K562 (cell line): Measurements from ENCODE around the gene F12. TPM values are rescaled to one million over a fixed set of nuclear protein-coding genes. Genes with fewer than 3 reads are reported as not detected.

ENCODE experiments used
- JUND ChIP-seq, 2 experiments: IDR thresholded peaks; 2 replicates in 1 of 2; 3 replicates in 1 of 2; pipeline ENCODE4 v1.6.1; 2011; ENCODE audit warnings: borderline replicate concordance in 2 of 2, low read depth in 2 of 2, low read length in 2 of 2, improper control_type of control experiment in 1 of 2, missing biosample characterization in 1 of 2, missing genetic modification characterization in 1 of 2, missing genetic modification reagents in 1 of 2
- KDM5B ChIP-seq: fragments of 200-600 bp; sonication (generic); IDR thresholded peaks from 2 replicates; pipeline ENCODE4 v1.6.1; 2012; ENCODE audit warnings: low read depth, mild to moderate bottlenecking, moderate library complexity, low read length, control low read depth, inconsistent platforms; ENCODE audit not compliant: insufficient replicate concordance
- TGIF2 ChIP-seq: sonication (generic); formaldehyde crosslinking; IDR thresholded peaks from 2 replicates; pipeline ENCODE4 v1.8.1; 2022; ENCODE audit warnings: mild to moderate bottlenecking, missing genetic modification reagents, moderate library complexity
- ZNF224 ChIP-seq: sonication (generic); formaldehyde crosslinking; IDR thresholded peaks from 2 replicates; pipeline ENCODE4 v1.8.0; 2022; ENCODE audit warnings: mild to moderate bottlenecking, missing genetic modification reagents
- ZNF436 ChIP-seq: fragments of 250-450, 450-650 bp; sonication (Bioruptor Pico); formaldehyde crosslinking; IDR thresholded peaks from 2 replicates; pipeline ENCODE4 v1.7.0; 2020; ENCODE audit warnings: mild to moderate bottlenecking
- polyA plus RNA-seq, 8 experiments: library from polyadenylated mRNA; depleted of rRNA in 4 of 8; stranded (reverse) in 5 of 8; unstranded in 3 of 8; fragments of >200 nt; fragmentation: Nextera tagmentation in 2 of 8; fragmentation: Illumina TruSeq in 1 of 8; extraction: Ambion mirVana in 2 of 8; extraction: Trizol in 1 of 8; gene quantifications; 2 replicates each; pipeline versions ENCODE4 v1.2.1 to v1.2.3, GENCODE V29; 2011 to 2014; ENCODE audit warnings: inconsistent platforms in 1 of 8, missing spikeins in 1 of 8
- total RNA-seq, 7 experiments: library from RNA; depleted of rRNA in 6 of 7; stranded (reverse); fragments of >200 nt in 6 of 7; fragmentation: Illumina TruSeq in 2 of 7; extraction: Trizol in 2 of 7; gene quantifications; 2 replicates each; pipeline versions ENCODE4 v1.2.1 to v1.2.3, GENCODE V29; 2011 to 2021; ENCODE audit warnings: low replicate concordance in 1 of 7
- TF ChIP-seq, protein P1 (sequence below): sonication (generic); formaldehyde crosslinking; IDR thresholded peaks from 2 replicates; pipeline ENCODE4 v1.8.0; 2022; ENCODE audit warnings: mild to moderate bottlenecking, missing genetic modification reagents
- TF ChIP-seq, protein P2 (sequence below): sonication (generic); formaldehyde crosslinking; IDR thresholded peaks from 2 replicates; pipeline ENCODE4 v1.8.0; 2022; ENCODE audit warnings: missing genetic modification reagents, mild to moderate bottlenecking, moderate library complexity, borderline replicate concordance
- TF ChIP-seq, protein P3 (sequence below), 2 experiments: fragments of 450-650 bp; conservative IDR thresholded peaks; 2 replicates each; pipeline ENCODE4 v1.6.1; 2017; ENCODE audit warnings: mild to moderate bottlenecking in 2 of 2, moderate library complexity in 2 of 2
- TF ChIP-seq, protein P4 (sequence below): fragments of 250-450 bp; sonication (Bioruptor Pico); IDR thresholded peaks from 2 replicates; pipeline ENCODE4 v1.5.0; 2020; ENCODE audit warnings: mild to moderate bottlenecking
- TF ChIP-seq, protein P5 (sequence below): fragments of 450-650 bp; IDR thresholded peaks from 2 replicates; pipeline ENCODE4 v1.6.1; 2016; ENCODE audit warnings: missing biosample characterization, missing genetic modification characterization
- TF ChIP-seq, protein P6 (sequence below): sonication (generic); formaldehyde crosslinking; IDR thresholded peaks from 2 replicates; pipeline ENCODE4 v1.8.0; 2022; ENCODE audit warnings: missing genetic modification reagents, mild to moderate bottlenecking, borderline replicate concordance

The F12 gene
- total and polyA plus RNA-seq, 9 of the 15 experiments (the other 6 are each of a cell fraction or from before 2014, with no cell fraction given) = 0.59 to 18.3 (median 3.6) TPM

DNA sequence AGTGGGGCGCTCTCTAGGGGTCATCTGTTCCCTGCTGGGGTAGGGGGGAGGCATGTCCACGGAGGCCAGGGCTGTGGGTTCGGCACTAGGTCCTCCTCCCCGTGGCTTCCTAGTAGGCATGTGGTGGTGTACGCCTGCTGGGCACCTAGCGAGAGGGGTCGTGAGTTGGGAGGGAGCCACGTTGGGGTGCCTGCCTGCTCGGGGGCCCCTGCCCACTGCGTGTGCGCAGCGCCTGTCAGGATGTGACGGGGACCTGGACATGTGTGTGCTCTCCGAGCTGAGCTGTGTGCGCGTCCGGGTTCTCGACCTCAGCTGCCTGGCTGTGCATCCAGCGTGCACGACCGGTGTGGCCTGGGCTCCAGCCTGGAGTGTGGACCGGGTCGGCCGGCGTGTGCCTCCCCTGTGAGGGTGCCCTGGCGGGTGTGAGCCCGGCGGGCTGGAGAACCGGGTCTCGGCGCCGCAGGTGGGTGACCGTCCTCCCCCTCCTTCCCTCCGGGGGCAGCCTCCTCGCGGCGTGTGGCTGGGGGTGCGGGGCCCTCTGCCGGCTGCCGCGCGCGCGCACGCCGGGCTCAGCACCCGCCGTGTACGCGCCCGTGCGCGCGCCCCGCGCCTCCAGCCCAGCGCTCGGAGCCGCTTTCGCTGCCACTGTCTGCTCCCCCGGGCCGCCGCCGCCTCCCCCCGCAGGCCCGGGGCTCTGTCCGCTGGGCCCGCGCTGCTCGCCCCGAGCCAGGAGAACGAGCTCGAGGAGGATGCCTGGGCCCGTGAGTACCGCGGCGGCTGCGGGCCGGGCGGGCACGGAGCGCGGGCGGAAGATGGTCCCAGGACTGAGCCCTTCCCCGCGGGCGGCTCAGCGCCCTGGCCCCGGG lies 37.1 kb upstream of the F12 start, which contains the start of gene PRR7 (continued):
- TF ChIP-seq, protein P1, sequence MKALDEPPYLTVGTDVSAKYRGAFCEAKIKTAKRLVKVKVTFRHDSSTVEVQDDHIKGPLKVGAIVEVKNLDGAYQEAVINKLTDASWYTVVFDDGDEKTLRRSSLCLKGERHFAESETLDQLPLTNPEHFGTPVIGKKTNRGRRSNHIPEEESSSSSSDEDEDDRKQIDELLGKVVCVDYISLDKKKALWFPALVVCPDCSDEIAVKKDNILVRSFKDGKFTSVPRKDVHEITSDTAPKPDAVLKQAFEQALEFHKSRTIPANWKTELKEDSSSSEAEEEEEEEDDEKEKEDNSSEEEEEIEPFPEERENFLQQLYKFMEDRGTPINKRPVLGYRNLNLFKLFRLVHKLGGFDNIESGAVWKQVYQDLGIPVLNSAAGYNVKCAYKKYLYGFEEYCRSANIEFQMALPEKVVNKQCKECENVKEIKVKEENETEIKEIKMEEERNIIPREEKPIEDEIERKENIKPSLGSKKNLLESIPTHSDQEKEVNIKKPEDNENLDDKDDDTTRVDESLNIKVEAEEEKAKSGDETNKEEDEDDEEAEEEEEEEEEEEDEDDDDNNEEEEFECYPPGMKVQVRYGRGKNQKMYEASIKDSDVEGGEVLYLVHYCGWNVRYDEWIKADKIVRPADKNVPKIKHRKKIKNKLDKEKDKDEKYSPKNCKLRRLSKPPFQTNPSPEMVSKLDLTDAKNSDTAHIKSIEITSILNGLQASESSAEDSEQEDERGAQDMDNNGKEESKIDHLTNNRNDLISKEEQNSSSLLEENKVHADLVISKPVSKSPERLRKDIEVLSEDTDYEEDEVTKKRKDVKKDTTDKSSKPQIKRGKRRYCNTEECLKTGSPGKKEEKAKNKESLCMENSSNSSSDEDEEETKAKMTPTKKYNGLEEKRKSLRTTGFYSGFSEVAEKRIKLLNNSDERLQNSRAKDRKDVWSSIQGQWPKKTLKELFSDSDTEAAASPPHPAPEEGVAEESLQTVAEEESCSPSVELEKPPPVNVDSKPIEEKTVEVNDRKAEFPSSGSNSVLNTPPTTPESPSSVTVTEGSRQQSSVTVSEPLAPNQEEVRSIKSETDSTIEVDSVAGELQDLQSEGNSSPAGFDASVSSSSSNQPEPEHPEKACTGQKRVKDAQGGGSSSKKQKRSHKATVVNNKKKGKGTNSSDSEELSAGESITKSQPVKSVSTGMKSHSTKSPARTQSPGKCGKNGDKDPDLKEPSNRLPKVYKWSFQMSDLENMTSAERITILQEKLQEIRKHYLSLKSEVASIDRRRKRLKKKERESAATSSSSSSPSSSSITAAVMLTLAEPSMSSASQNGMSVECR (CRISPR knock-in tag) = 0 out of 2 replicates have a peak, but pooled peaks have one; percentile 11
- TF ChIP-seq, protein P2, sequence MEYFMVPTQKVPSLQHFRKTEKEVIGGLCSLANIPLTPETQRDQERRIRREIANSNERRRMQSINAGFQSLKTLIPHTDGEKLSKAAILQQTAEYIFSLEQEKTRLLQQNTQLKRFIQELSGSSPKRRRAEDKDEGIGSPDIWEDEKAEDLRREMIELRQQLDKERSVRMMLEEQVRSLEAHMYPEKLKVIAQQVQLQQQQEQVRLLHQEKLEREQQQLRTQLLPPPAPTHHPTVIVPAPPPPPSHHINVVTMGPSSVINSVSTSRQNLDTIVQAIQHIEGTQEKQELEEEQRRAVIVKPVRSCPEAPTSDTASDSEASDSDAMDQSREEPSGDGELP = peak; percentile 68
- TF ChIP-seq KDM5B (peak; percentile 30), ZNF436 (CRISPR knock-in tag) (no peak; the same call in 1 of the 2 replicates), TGIF2 (CRISPR knock-in tag) (no peak), JUND (IDR thresholded peaks at IDR 0.05; ENCODE audit: borderline replicate concordance, low read depth, low read length) (no peak), JUND (tag; IDR thresholded peaks at IDR 0.05; ENCODE audit: borderline replicate concordance, low read depth, low read length) (no peak), ZNF224 (CRISPR knock-in tag) (no peak)
- TF ChIP-seq, protein P3, sequence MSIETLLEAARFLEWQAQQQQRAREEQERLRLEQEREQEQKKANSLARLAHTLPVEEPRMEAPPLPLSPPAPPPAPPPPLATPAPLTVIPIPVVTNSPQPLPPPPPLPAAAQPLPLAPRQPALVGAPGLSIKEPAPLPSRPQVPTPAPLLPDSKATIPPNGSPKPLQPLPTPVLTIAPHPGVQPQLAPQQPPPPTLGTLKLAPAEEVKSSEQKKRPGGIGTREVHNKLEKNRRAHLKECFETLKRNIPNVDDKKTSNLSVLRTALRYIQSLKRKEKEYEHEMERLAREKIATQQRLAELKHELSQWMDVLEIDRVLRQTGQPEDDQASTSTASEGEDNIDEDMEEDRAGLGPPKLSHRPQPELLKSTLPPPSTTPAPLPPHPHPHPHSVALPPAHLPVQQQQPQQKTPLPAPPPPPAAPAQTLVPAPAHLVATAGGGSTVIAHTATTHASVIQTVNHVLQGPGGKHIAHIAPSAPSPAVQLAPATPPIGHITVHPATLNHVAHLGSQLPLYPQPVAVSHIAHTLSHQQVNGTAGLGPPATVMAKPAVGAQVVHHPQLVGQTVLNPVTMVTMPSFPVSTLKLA (conservative IDR thresholded peaks at IDR 0.05) = no peak
- TF ChIP-seq, protein P4, sequence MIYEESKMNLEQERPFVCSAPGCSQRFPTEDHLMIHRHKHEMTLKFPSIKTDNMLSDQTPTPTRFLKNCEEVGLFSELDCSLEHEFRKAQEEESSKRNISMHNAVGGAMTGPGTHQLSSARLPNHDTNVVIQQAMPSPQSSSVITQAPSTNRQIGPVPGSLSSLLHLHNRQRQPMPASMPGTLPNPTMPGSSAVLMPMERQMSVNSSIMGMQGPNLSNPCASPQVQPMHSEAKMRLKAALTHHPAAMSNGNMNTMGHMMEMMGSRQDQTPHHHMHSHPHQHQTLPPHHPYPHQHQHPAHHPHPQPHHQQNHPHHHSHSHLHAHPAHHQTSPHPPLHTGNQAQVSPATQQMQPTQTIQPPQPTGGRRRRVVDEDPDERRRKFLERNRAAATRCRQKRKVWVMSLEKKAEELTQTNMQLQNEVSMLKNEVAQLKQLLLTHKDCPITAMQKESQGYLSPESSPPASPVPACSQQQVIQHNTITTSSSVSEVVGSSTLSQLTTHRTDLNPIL (CRISPR knock-in tag) = peak; percentile 83; the same call in 1 of the 2 replicates
- TF ChIP-seq, protein P5, sequence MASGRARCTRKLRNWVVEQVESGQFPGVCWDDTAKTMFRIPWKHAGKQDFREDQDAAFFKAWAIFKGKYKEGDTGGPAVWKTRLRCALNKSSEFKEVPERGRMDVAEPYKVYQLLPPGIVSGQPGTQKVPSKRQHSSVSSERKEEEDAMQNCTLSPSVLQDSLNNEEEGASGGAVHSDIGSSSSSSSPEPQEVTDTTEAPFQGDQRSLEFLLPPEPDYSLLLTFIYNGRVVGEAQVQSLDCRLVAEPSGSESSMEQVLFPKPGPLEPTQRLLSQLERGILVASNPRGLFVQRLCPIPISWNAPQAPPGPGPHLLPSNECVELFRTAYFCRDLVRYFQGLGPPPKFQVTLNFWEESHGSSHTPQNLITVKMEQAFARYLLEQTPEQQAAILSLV = no peak
- TF ChIP-seq, protein P6, sequence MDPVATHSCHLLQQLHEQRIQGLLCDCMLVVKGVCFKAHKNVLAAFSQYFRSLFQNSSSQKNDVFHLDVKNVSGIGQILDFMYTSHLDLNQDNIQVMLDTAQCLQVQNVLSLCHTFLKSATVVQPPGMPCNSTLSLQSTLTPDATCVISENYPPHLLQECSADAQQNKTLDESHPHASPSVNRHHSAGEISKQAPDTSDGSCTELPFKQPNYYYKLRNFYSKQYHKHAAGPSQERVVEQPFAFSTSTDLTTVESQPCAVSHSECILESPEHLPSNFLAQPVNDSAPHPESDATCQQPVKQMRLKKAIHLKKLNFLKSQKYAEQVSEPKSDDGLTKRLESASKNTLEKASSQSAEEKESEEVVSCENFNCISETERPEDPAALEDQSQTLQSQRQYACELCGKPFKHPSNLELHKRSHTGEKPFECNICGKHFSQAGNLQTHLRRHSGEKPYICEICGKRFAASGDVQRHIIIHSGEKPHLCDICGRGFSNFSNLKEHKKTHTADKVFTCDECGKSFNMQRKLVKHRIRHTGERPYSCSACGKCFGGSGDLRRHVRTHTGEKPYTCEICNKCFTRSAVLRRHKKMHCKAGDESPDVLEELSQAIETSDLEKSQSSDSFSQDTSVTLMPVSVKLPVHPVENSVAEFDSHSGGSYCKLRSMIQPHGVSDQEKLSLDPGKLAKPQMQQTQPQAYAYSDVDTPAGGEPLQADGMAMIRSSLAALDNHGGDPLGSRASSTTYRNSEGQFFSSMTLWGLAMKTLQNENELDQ (CRISPR knock-in tag) = no peak
